Activated effector memory CD4-positive, alpha-beta T cell treated with Interleukin-2 at 50 U/mL for 16 hours (primary cell): ENCODE data around the gene C1QTNF6.

Experiments
- DNase-seq: peaks from one replicate; pipeline ENCODE4 v3.0.0-alpha.2; 2020

C1QTNF6 gene

GRCh38 chr22:37156686-37157435 is 31.2 kb downstream of the C1QTNF6 start:
- DNase-seq, result no peak

DNA sequence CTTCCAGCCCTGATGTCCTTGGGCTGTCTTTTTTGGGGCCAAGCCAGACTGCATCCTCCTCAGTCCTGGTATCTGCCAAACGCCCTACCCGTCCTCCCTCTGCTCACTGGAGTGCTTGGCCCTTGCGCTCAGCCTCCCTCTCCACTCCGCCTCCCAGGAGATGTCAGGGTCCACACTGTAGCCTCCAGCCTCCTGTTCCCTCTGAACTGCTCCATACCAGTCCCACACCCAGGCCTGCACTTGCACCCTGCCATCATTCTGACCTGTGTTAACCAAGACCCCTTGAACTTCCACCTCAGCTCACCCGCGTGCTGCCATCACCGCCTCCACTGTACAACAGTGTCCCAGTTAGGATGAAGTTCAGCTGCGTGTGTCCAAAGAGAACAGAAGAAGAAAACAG is 32.1 kb downstream of the C1QTNF6 start:
- DNase-seq, result no peak

DNA sequence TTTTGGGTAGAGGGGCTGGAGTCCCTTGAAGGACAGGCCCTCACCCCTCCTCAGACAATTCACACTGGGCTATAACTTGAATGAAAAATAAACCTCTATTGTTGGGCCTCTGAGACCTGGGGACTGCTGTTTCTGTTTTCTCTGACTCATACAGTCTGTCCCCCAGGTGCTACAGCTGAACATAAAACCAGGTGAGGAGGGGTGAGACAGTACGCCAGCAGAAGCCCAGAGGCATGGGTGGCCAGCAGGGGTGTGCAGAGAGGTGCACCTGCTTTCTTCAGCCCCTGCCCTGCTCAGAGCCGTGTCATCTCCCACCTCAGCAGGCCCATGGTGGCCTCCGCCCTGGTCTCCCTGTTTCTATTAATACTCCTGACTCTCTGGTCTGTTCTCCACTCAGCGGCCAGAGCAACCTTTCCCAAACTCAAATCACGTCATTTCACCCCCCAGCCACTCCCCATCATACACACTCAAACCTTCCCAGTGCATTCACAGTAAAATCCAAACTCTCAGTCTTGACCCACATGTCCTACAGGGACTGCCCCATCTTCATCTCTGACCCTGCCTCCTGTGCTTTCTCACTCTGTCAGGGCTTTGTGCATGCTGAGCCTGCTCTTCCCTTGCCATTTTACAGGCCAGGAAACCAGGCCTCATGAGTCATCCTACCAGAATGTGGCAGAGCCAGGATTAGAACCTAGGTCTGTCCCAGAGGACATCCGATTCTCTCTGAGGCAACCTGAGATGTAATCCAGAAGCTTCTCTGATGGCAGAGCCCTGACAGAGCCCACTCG is 32.9 kb downstream of the C1QTNF6 start:
- no peak for DNase-seq

DNA sequence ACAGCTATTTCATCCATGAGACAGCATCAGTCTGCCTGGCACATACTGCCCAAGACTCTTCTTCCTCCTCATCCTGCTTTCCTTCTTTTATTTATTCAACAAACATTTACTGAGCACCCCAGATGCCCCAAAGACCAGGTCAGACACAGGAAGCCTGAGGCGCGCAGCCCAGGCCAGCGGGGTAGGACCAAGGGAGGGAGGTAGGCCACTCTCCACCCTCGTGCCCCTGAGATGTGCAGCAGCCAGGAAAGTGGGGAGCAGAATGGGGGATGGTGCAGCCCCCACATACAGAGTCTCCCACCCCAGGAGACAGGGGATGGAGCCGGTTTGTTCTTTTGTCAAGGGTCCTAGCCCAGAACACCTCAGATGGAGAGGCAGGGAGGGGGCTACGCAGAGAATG is 34.1 kb downstream of the C1QTNF6 start:
- DNase-seq, result no peak

- no peak for DNase-seq
Observed at GRCh38 chr22:37151401-37151800, 36.6 kb downstream of the C1QTNF6 start.

DNA sequence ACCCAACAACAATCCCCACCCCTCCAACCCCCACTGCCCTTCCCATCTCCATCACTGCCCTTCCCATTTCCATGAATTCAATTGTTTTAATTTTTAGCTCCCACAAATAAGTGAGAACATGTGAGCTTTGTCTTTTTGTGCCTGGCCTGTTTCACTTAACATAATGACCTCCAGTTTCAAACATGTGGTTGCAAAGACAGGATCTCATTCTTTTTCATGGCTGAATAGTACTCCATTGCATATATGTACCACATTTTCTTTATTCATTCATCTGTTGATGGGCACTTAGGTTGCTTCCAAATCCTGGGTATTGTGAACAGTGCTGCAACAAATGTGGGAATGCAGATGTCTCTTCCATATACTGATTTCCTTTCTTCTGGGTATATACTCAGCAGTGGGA is 37.3 kb downstream of the C1QTNF6 start:
- no peak for DNase-seq

GRCh38 chr22:37148742-37149665 is 39.0 kb downstream of the C1QTNF6 start:
- no peak for DNase-seq

DNA sequence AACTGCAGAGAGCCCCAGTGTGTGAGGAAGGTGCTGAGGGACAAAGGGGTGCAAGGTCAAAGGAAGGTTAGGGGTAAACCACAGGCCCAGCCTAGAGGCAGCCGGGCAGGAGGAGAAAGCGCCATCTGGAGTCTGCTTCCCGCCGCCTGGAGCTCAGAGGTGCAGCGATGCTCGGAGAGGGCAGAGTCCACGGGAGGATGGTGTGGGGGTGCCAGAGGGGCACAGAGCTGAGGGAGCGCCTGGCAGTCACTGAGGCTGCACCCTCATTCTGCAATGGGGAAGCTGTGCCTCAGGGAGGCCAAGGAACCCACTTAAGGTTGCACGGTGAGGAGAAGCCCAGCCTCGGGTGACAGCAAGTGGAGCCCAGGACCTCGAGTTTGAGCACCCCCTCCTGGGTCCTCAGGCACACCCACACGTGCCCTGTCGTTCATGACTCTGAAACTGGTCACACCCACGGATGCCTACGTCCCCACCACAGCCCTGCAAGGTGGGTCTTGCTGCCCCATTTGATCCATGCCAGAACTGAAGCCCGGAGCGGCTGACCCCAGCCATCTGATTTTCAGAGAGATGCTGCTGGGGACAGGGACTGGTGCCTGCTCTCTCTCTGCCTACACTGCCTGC is 39.9 kb downstream of the C1QTNF6 start:
- DNase-seq, result peak; percentile 27

DNA sequence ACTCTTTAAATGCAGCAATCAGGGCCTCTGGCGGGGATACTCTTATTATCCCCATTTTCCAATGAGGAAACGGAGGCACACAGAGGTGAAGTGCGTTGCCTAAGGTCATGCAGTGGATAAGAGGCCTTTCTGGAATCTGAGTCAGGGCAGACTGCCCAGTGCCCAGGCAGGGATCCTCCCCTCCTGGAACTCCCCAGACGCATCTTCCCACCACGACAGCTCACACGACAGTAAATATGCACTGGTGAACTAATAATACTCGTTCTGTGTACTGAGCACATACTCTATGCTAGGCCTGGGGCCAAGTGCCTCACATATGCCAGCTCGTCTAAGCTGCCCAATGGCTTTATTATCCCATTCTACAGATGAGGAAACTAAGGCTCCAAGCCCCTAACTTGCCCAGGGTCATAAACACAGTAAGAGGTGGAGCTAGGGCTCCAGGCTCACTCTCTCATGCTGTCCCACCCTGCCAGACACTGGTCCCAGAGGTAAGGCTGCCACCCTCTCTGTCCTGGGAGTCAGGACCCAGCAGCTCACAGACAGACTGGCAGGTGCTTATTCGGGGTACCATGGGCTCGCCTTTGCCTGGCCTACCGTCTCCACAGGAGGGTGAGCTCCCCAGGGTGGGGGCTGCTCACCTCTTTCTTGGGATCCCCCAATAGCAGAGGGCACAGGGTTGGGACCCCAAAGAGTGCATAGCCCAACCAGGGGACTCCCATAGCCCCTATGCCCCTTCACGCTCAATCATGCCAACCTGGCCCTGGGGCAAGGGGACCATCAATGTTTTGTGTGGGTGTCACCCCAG is 40.7 kb downstream of the C1QTNF6 start:
- peak; percentile 14 for DNase-seq

- DNase-seq, result no peak
Observed at GRCh38 chr22:37146507-37147180, 41.4 kb downstream of the C1QTNF6 start.

GRCh38 chr22:37146051-37146385 is 42.0 kb downstream of the C1QTNF6 start:
- no peak for DNase-seq

DNA sequence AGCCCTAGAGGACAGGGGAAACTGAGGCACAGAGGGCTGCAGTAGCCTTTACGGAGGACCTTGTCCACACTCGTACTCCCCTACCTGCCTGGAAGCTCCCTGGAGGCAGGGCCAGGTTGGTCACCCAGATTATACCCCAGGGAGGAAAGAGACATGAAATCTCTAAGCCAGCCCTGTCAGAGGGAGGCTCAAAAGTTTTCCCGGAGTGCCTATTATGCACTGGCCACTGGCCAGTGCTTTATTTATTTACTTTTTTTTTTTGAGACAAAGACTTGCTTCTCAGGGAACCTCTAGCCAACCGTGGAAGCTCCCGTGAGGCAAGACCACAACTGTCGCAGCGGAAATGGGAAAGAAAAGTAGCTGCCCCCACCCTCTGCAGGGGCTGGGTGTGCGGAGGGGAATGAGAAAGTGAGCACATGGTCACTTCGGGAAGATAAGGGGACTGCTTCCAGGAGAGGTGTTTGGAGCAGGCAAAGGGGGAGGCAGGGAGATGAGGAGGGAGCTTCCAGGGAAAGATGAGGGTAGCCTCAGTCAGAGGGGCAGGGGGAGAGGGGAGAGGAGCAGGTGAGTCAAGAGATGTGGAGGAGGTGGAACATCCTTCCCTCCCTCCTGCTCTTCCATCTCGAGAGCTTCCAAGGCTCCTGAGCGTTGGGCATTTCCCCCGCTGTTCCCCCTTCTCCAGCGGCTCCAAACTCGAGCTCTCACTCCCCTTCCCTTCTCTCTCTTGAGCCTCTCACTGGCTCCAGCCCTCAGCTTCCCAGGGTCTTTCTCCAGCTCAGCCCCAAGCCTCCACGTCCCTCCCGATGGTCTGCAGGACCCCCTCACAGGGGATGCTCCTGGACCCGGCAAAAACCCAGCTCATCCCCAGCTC is 42.6 kb downstream of the C1QTNF6 start:
- DNase-seq, result no peak

GRCh38 chr22:37144180-37144554 is 43.9 kb downstream of the C1QTNF6 start:
- DNase-seq, result no peak

DNA sequence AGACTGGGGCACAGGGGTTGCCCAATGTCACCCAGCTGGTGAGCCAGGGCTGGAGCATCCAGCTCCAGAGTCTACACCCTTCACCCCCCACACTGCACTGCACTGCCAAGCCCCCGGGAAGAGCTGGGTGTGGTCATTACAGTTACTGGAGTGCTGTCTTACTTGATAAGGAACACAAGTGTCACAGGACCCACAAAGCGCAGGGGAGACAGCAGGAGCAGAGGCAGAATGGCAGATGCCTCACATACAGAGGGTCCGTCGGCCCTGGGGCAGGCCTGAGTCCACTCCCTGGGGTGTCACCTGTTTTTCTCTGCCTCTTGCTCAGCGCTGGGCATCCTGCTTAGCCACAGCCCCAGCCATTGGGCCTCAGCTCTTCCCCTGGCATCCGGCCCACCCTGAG is 46.1 kb downstream of the C1QTNF6 start:
- no peak for DNase-seq

DNA sequence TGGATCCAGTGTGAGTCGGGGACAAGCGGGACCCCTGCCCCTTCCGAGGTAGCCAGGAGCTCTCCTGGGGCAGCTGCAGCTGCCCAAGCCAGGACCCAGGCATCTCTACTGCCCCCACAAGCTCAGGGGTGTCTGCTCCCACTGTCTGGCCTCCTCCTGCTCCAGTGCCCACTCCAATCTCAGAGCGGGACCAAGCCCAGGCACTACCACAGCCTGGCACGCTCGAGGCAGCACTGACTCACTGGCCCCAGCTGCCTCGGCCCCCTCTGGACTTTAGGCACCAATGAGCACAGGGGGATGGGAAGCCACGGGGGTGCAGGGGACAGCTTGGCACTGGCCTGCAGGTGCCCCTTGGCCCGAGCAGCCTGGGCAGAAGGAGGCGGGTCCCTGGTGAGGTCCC is 46.6 kb downstream of the C1QTNF6 start:
- DNase-seq, result no peak

DNA sequence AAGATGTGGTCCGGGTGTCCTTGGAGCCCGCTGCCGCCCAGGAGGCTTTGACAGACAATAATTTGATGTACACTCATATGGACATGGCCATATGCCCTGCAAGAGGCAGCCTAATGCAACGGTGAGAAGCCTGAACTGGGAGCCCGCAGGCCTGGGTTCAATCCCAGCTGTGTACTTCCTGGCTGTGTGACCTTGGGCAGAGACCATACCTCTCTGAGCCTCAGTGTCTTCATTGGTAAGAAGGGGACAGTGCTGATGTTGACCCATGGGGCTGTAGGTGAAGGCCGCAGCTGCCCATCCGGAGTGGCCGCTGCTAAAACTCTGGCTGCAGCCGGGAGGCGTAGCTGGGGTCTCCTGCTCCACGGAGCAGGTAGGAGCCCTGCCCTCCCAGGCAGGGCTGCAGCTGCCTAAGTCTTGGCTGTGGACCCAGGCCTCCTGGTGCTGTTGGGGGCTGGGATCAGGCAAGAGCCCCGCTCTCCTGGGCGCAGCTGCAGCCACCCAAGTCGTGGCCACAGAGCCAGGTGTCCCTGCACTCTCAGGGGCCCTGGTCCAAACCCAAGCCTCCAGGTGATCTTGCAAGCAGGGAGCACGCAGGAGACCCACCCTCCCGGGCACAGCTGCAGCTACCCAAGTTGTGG is 47.2 kb downstream of the C1QTNF6 start:
- DNase-seq, result no peak

DNA sequence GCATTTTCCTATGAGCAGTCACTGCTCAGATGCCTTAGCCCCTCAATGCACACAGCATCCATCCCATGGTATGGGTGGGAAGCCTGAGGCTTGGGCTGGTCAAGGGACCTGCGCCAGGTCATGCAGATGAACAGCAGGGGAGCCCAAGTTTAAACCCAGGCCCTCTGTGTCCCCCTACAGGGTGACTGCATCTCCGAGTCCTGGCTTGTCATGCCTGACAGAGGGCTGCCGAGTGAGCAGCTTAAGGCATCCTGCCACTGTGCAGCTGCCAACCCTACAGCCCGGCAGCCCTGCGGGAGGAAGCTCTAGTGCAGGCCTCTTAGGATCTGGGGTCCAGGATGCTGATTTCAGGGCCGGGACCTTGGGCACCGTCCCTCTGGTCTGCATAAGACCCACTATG is 48.3 kb downstream of the C1QTNF6 start:
- no peak for DNase-seq

GRCh38 chr22:37138849-37139561 is 49.0 kb downstream of the C1QTNF6 start:
- no peak for DNase-seq

DNA sequence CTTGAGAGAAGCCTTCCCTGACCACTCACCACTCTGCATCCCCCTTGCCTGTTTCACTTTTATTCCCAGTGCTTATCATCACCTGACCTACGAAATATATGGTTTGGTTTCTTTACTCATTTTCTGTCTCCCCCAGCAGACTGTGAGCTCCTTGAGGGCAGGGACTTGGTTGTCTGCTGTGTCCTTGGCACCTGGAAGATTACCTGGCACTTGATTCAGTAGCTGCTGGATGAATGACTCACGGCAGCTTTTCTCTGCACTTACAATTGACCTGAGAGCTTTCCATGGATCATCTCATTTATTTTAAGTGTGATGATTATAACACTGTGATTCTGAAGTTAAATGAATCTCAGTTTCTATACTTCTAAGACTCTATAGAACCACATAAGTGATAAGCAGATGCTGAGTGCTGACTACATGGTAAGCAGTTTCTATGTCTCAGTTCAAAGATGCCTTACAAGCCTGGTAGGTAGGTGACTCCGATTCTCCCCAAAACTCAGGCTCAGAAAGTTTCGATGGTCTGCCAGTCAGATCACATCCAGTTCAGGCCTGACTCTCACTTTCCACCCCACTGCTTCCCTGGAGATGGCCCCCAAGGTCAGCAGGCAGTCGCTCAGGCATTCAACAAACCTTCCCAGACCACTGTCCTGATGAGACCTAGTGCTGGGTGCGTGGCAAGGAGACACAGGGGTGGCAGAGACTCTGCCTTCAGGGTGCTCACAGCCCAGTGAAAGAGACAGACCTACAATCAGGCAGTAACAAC is 50.0 kb downstream of the C1QTNF6 start:
- no peak for DNase-seq
